ENCODE results near the gene MEAK7.

Gene MEAK7, protein sequence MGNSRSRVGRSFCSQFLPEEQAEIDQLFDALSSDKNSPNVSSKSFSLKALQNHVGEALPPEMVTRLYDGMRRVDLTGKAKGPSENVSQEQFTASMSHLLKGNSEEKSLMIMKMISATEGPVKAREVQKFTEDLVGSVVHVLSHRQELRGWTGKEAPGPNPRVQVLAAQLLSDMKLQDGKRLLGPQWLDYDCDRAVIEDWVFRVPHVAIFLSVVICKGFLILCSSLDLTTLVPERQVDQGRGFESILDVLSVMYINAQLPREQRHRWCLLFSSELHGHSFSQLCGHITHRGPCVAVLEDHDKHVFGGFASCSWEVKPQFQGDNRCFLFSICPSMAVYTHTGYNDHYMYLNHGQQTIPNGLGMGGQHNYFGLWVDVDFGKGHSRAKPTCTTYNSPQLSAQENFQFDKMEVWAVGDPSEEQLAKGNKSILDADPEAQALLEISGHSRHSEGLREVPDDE

DNA sequence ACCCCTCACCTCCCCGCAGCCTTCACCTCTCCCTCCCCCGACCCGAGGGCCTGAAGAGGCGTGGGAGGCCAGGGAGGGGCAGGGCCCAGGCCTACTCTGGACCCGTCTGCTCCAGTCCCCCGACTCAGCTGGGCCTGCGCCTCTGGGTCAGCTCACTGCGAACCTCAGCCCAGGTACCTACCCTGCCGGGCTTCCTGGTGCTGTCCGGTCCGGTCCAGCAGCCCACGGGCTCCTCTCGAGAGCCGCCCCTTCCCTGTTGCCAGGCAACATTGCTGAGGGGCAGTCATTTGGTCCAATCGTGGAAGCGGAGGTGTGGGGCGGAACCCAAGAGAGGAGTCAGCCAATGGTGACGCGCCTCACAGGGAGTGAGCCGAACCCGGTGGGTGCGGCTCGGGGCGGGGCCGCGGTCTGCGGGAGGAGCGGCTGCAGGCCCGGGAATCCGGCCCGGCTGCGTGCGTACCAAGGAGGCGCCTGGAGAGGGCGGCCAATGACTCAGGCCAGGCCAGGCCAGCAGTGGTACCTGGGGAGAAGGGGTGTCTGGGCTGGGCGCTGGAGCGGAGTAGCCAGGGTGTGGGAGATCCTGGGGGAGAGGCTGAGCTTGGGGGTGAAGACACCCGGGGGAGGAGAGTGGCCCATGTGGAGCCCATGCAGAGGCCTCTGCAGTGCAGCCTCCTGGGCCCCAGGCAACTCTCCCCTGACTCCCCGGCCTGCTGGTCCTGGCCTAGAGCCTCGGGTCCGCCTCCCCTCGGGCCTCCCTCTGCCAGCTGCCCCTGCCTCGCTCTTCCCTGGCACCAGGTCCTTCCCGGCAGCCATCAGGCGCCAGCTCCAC, at the start of gene MEAK7:
Gene MEAK7, minus strand, starts transcription at position 240 of the 829 bp plus-strand sequence. CDS start 6,573 bp downstream, outside the sequence.
- no peak for TF ChIP-seq RAD21 (IDR thresholded peaks at IDR 0.05; ENCODE audit: low read depth)
- TF ChIP-seq TCF12 (IDR thresholded peaks at IDR 0.05; ENCODE audit: low read depth), result no peak
- TF ChIP-seq TEAD4 (IDR thresholded peaks at IDR 0.05), result peak; percentile 56
- peak; percentile 31 for TF ChIP-seq EGR1 (IDR thresholded peaks at IDR 0.05)
- TF ChIP-seq, protein P1, sequence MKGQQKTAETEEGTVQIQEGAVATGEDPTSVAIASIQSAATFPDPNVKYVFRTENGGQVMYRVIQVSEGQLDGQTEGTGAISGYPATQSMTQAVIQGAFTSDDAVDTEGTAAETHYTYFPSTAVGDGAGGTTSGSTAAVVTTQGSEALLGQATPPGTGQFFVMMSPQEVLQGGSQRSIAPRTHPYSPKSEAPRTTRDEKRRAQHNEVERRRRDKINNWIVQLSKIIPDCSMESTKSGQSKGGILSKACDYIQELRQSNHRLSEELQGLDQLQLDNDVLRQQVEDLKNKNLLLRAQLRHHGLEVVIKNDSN (IDR thresholded peaks at IDR 0.05), result no peak
- peak; percentile 30; the same call in 1 of the 2 replicates for TF ChIP-seq NFIC (IDR thresholded peaks at IDR 0.05)
- TF ChIP-seq TAF1 (IDR thresholded peaks at IDR 0.05; ENCODE audit: low read depth), result peak; percentile 69; the same call in 1 of the 2 replicates
- TF ChIP-seq, protein P2, sequence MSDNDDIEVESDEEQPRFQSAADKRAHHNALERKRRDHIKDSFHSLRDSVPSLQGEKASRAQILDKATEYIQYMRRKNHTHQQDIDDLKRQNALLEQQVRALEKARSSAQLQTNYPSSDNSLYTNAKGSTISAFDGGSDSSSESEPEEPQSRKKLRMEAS (IDR thresholded peaks at IDR 0.05), result peak; percentile 43; the same call in 1 of the 2 replicates
- TF ChIP-seq EP300 (IDR thresholded peaks at IDR 0.05; ENCODE audit: borderline replicate concordance), result 0 out of 2 replicates have a peak, but pooled peaks have one; percentile 18
- TF ChIP-seq CEBPB (IDR thresholded peaks at IDR 0.05), result no peak
- no peak for TF ChIP-seq ZBTB7A (IDR thresholded peaks at IDR 0.05; ENCODE audit: low read depth)
- TF ChIP-seq CREB1 (IDR thresholded peaks at IDR 0.05; ENCODE audit: low read depth), result no peak
- TF ChIP-seq, protein P3, sequence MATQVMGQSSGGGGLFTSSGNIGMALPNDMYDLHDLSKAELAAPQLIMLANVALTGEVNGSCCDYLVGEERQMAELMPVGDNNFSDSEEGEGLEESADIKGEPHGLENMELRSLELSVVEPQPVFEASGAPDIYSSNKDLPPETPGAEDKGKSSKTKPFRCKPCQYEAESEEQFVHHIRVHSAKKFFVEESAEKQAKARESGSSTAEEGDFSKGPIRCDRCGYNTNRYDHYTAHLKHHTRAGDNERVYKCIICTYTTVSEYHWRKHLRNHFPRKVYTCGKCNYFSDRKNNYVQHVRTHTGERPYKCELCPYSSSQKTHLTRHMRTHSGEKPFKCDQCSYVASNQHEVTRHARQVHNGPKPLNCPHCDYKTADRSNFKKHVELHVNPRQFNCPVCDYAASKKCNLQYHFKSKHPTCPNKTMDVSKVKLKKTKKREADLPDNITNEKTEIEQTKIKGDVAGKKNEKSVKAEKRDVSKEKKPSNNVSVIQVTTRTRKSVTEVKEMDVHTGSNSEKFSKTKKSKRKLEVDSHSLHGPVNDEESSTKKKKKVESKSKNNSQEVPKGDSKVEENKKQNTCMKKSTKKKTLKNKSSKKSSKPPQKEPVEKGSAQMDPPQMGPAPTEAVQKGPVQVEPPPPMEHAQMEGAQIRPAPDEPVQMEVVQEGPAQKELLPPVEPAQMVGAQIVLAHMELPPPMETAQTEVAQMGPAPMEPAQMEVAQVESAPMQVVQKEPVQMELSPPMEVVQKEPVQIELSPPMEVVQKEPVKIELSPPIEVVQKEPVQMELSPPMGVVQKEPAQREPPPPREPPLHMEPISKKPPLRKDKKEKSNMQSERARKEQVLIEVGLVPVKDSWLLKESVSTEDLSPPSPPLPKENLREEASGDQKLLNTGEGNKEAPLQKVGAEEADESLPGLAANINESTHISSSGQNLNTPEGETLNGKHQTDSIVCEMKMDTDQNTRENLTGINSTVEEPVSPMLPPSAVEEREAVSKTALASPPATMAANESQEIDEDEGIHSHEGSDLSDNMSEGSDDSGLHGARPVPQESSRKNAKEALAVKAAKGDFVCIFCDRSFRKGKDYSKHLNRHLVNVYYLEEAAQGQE (IDR thresholded peaks at IDR 0.05; ENCODE audit: low read depth), result no peak
- peak; percentile 20; the same call in 1 of the 2 replicates for TF ChIP-seq YY1 (IDR thresholded peaks at IDR 0.05; ENCODE audit: low read depth)
- TF ChIP-seq FOXM1 (IDR thresholded peaks at IDR 0.05; ENCODE audit: borderline replicate concordance, low read depth), result no peak

DNA sequence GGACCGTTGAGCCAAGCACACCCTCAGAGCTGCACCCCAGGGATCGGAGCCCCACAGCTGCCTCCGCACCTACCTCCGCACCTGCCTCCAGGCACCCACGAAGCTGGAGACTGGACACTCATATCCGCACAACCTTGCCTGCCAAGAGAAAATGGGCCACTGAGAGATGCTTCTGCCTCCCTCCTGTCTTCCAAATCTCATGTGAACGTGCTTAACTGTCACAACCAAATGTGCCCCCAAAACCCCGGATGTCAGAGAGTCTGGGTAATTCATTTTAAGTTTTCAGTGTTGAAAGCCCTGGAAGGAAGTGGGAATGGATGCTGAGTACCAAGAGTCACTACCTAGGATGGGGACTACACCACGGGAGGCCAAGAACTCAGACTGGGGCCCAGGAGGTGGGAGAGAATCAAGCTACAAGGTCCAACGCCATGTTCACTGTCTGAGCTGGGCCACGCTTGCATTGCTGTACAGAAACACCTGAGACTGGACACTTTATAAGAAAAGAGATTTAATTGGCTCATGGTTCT, 49.5 kb upstream of the MEAK7 start:
- TF ChIP-seq TAF1 (IDR thresholded peaks at IDR 0.05; ENCODE audit: low read depth) (no peak), EP300 (IDR thresholded peaks at IDR 0.05; ENCODE audit: borderline replicate concordance) (no peak), EGR1 (IDR thresholded peaks at IDR 0.05) (no peak), TCF12 (IDR thresholded peaks at IDR 0.05; ENCODE audit: low read depth) (no peak), ZBTB7A (IDR thresholded peaks at IDR 0.05; ENCODE audit: low read depth) (no peak), TEAD4 (IDR thresholded peaks at IDR 0.05) (no peak), YY1 (IDR thresholded peaks at IDR 0.05; ENCODE audit: low read depth) (no peak), FOXM1 (IDR thresholded peaks at IDR 0.05; ENCODE audit: borderline replicate concordance, low read depth) (no peak), CEBPB (IDR thresholded peaks at IDR 0.05) (no peak), NFIC (IDR thresholded peaks at IDR 0.05) (no peak)
- TF ChIP-seq, protein P1 (IDR thresholded peaks at IDR 0.05), result no peak

DNA sequence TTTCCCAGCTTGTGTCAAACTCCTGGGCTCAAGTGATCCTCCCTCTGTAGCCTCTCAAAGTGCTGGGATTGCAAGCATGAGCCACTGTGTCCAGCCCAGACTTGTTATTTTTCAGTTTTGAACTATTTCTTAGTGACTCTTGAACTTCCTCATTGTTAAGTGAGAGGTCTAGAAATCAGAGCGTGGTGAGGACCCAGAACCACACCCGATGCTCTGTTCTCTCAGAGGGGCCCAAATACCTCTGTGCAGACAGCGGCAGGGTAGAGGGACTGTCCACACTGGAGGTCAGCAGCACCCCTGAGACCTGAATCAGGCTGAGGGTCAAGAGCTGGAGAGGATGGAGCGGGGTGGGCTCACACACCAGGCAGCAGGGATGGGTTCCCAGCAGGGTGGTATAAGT, 47.7 kb upstream of the MEAK7 start:
- TF ChIP-seq YY1 (IDR thresholded peaks at IDR 0.05; ENCODE audit: low read depth) (no peak), TAF1 (IDR thresholded peaks at IDR 0.05; ENCODE audit: low read depth) (no peak), EP300 (IDR thresholded peaks at IDR 0.05; ENCODE audit: borderline replicate concordance) (no peak), TEAD4 (IDR thresholded peaks at IDR 0.05) (no peak), FOXM1 (IDR thresholded peaks at IDR 0.05; ENCODE audit: borderline replicate concordance, low read depth) (no peak), EGR1 (IDR thresholded peaks at IDR 0.05) (no peak), CEBPB (IDR thresholded peaks at IDR 0.05) (no peak), TCF12 (IDR thresholded peaks at IDR 0.05; ENCODE audit: low read depth) (no peak), CREB1 (IDR thresholded peaks at IDR 0.05; ENCODE audit: low read depth) (no peak), NFIC (IDR thresholded peaks at IDR 0.05) (no peak), RAD21 (IDR thresholded peaks at IDR 0.05; ENCODE audit: low read depth) (no peak), ZBTB7A (IDR thresholded peaks at IDR 0.05; ENCODE audit: low read depth) (no peak)
- TF ChIP-seq, protein P1 (IDR thresholded peaks at IDR 0.05), result no peak
- TF ChIP-seq, protein P3 (IDR thresholded peaks at IDR 0.05; ENCODE audit: low read depth), result no peak
- TF ChIP-seq, protein P2 (IDR thresholded peaks at IDR 0.05), result no peak

DNA sequence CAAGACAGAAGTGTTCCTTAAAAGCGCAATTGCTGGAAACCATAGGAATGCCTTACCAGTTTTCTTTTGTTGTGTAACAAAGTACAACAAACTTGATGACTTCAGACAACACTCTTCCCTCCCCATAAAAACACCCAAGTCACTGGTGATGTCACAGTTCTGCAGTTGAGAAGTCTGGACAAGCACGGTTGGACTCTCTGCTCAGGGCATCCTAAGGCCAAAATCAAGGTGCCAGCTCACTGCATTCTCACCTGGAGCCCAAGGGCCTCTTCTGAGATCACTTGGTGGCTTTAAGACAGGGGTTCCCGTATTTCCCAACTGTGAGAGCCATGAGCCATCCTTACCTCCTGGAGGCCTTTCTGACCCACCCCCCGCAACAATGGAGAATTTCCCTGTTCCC, 45.6 kb upstream of the MEAK7 start:
- TF ChIP-seq FOXM1 (IDR thresholded peaks at IDR 0.05; ENCODE audit: borderline replicate concordance, low read depth) (no peak), YY1 (IDR thresholded peaks at IDR 0.05; ENCODE audit: low read depth) (no peak), TAF1 (IDR thresholded peaks at IDR 0.05; ENCODE audit: low read depth) (no peak), ZBTB7A (IDR thresholded peaks at IDR 0.05; ENCODE audit: low read depth) (no peak), TEAD4 (IDR thresholded peaks at IDR 0.05) (no peak), NFIC (IDR thresholded peaks at IDR 0.05) (no peak), RAD21 (IDR thresholded peaks at IDR 0.05; ENCODE audit: low read depth) (no peak), EGR1 (IDR thresholded peaks at IDR 0.05) (no peak), TCF12 (IDR thresholded peaks at IDR 0.05; ENCODE audit: low read depth) (no peak), CREB1 (IDR thresholded peaks at IDR 0.05; ENCODE audit: low read depth) (no peak)
- TF ChIP-seq, protein P3 (IDR thresholded peaks at IDR 0.05; ENCODE audit: low read depth), result no peak
- TF ChIP-seq, protein P1 (IDR thresholded peaks at IDR 0.05), result no peak
- TF ChIP-seq, protein P2 (IDR thresholded peaks at IDR 0.05), result no peak

All from Ishikawa (cell line).